ENCODE measurements around the gene SVIL.

DNA sequence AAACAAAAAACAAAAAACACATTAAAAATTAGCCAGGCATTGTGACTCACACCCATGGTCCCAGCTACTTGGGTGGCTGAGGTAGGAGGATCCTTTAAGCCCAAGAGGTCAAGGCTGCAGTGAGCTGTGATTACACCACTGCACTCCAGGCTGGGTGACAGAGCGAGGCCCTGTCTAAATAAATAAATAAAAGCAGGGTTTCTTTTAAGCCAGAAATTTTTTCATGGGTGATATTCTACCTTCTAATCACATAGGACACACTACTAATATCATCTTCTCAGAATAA, 14.2 kb upstream of the SVIL start:
- TF ChIP-seq, protein P1, sequence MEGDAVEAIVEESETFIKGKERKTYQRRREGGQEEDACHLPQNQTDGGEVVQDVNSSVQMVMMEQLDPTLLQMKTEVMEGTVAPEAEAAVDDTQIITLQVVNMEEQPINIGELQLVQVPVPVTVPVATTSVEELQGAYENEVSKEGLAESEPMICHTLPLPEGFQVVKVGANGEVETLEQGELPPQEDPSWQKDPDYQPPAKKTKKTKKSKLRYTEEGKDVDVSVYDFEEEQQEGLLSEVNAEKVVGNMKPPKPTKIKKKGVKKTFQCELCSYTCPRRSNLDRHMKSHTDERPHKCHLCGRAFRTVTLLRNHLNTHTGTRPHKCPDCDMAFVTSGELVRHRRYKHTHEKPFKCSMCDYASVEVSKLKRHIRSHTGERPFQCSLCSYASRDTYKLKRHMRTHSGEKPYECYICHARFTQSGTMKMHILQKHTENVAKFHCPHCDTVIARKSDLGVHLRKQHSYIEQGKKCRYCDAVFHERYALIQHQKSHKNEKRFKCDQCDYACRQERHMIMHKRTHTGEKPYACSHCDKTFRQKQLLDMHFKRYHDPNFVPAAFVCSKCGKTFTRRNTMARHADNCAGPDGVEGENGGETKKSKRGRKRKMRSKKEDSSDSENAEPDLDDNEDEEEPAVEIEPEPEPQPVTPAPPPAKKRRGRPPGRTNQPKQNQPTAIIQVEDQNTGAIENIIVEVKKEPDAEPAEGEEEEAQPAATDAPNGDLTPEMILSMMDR (conservative IDR thresholded peaks at IDR 0.05; ENCODE audit: low read length): no peak
- TF ChIP-seq EZH2phosphoT487 (IDR thresholded peaks at IDR 0.05; ENCODE audit: borderline replicate concordance): no peak
